Peyer's patch (tissue), 4 donors: ENCODE measurements around the gene ADISSP. TPM values are rescaled to one million over a fixed set of nuclear protein-coding genes. Genes with fewer than 3 reads are reported as not detected.

ENCODE experiments used
- DNase-seq, 3 donors: peaks; one replicate each; pipeline ENCODE4 v3.0.0-alpha.2; 2017 to 2019
- H3K27ac ChIP-seq, 4 donors: fragments of 200-600 bp; sonication (generic); one replicate each; pipeline ENCODE4 v1.5.1; 2016 to 2019
- H3K27me3 ChIP-seq, 2 donors: fragments of 200-600 bp; sonication (generic); one replicate each; pipeline ENCODE4 v1.5.1; 2019
- H3K36me3 ChIP-seq, 3 donors: fragments of 200-600 bp; sonication (generic); one replicate each; pipeline ENCODE4 v1.5.1; 2016 to 2019
- H3K4me1 ChIP-seq, 4 donors: fragments of 200-600 bp; sonication (generic); one replicate each; pipeline ENCODE4 v1.5.1; 2016 to 2019
- H3K4me3 ChIP-seq, 4 donors: fragments of 200-600 bp; sonication (generic); 1 replicate in 3 of 4; 2 replicates in 1 of 4; pipeline ENCODE4 v1.5.1; 2016 to 2019; ENCODE audit warnings: mild to moderate bottlenecking in 1 of 4
- H3K9me3 ChIP-seq, 4 donors: fragments of 200-600 bp; sonication (generic); one replicate each; pipeline ENCODE4 v1.5.1; 2016 to 2019; ENCODE audit warnings: mild to moderate bottlenecking in 1 of 4
- POLR2A ChIP-seq, 2 donors: fragments of 450-650 bp; IDR thresholded peaks; one replicate each; pipeline ENCODE4 v1.5.1; 2017; ENCODE audit warnings: antibody characterized with exemption in 2 of 2, mild to moderate bottlenecking in 2 of 2, moderate library complexity in 2 of 2
- total RNA-seq, 4 donors: library from RNA; depleted of rRNA; stranded (reverse); fragments of >200 nt; gene quantifications; one replicate each; pipeline ENCODE4 v1.1.0, GENCODE V29; 2016
- TF ChIP-seq, protein P1 (sequence below), 6 experiments: fragments of 450-650 bp in 4 of 6; fragments of 200-600 bp in 2 of 6; sonication (generic) in 1 of 6; IDR thresholded peaks; one replicate each; pipeline ENCODE4 v1.5.1; 2017 to 2019; ENCODE audit warnings: antibody characterized with exemption in 6 of 6, mild to moderate bottlenecking in 3 of 6, moderate library complexity in 1 of 6

The ADISSP gene
- total RNA-seq, 4 donors from 2014 or later: 7.4 to 13.2 (median 10.2) TPM

GRCh38 chr20:3804254-3804751 lies 36.8 kb upstream of the ADISSP start:
- DNase-seq: no peak
- Histone ChIP-seq H3K4me3 (no peak overlapping the region), H3K27ac (peak overlapping the region in 3 of 4 donors; percentile 31 to 95 (median 94)), H3K4me1 (peaks cover 14 to 54% (median 19%) of the 10 kb centered on the region in 4 donors), H3K27me3 (no peaks in the 10 kb centered on the region), H3K9me3 (no peaks in the 10 kb centered on the region), H3K36me3 (peaks cover 0 to 52% (median 0%) of the 10 kb centered on the region in 3 donors)
- TF ChIP-seq, protein P1, sequence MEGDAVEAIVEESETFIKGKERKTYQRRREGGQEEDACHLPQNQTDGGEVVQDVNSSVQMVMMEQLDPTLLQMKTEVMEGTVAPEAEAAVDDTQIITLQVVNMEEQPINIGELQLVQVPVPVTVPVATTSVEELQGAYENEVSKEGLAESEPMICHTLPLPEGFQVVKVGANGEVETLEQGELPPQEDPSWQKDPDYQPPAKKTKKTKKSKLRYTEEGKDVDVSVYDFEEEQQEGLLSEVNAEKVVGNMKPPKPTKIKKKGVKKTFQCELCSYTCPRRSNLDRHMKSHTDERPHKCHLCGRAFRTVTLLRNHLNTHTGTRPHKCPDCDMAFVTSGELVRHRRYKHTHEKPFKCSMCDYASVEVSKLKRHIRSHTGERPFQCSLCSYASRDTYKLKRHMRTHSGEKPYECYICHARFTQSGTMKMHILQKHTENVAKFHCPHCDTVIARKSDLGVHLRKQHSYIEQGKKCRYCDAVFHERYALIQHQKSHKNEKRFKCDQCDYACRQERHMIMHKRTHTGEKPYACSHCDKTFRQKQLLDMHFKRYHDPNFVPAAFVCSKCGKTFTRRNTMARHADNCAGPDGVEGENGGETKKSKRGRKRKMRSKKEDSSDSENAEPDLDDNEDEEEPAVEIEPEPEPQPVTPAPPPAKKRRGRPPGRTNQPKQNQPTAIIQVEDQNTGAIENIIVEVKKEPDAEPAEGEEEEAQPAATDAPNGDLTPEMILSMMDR (IDR thresholded peaks at IDR 0.05): no peak
- no peak for TF ChIP-seq POLR2A (IDR thresholded peaks at IDR 0.05)

DNA sequence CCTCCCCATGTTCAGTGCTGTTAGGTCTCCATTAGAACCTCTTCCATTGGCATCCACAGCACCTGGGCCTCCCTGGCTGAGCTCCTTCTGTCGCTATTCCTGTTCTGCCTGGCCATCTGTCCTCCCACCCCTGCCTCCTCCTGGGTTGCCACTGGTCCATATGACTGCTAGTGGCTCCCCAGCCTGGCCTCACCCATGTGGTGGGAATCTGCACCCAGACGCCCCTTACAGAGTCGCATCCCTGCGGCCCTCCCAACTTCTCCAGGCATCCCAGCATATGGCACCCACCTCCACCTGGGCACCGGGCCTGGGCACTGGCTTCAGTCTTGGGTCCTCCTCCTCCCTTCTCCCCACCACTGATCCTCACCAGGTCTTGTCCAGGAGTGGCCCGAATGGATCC lies 36.3 kb upstream of the ADISSP start:
- no peaks in the 10 kb centered on the region for H3K9me3 ChIP-seq
- peaks cover 16 to 58% (median 22%) of the 10 kb centered on the region in 4 donors for H3K4me1 ChIP-seq
- H3K27me3 ChIP-seq: no peaks in the 10 kb centered on the region
- DNase-seq: peak in 1 of 3 donors; percentile 32
- peaks cover 0 to 52% (median 0%) of the 10 kb centered on the region in 3 donors for H3K36me3 ChIP-seq
- H3K4me3 ChIP-seq: no peak overlapping the region
- H3K27ac ChIP-seq: peak overlapping the region in 1 of 4 donors; percentile 94
- TF ChIP-seq, protein P1 (IDR thresholded peaks at IDR 0.05): no peak
- TF ChIP-seq POLR2A (IDR thresholded peaks at IDR 0.05): no peak

DNA sequence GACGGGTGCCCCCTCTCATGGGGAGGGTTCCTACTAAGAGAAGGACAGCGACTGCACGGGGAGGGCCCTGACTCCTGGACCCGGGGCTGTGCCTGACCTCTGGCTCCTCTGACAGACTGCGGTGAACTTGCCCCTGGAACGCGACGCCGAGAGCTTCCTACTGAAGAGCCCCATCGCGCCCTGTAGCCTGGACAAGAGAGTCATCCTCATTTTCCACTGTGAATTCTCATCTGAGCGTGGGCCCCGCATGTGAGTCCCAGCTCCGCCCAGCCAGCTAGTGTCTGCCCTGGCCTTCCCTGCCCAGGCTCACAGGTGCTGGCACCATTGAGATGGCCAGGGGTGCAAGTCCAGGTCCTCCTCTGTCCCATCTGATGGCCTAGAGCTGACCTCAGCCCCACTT lies 35.7 kb upstream of the ADISSP start:
- H3K4me3 ChIP-seq: no peak overlapping the region
- H3K9me3 ChIP-seq: no peaks in the 10 kb centered on the region
- H3K36me3 ChIP-seq: peaks cover 0 to 52% (median 0%) of the 10 kb centered on the region in 3 donors
- TF ChIP-seq, protein P1 (IDR thresholded peaks at IDR 0.05): no peak
- TF ChIP-seq POLR2A (IDR thresholded peaks at IDR 0.05): no peak
- peaks cover 19 to 58% (median 25%) of the 10 kb centered on the region in 4 donors for H3K4me1 ChIP-seq
- peak in 1 of 3 donors; percentile 39 for DNase-seq
- H3K27me3 ChIP-seq: no peaks in the 10 kb centered on the region
- no peak overlapping the region for H3K27ac ChIP-seq

DNA sequence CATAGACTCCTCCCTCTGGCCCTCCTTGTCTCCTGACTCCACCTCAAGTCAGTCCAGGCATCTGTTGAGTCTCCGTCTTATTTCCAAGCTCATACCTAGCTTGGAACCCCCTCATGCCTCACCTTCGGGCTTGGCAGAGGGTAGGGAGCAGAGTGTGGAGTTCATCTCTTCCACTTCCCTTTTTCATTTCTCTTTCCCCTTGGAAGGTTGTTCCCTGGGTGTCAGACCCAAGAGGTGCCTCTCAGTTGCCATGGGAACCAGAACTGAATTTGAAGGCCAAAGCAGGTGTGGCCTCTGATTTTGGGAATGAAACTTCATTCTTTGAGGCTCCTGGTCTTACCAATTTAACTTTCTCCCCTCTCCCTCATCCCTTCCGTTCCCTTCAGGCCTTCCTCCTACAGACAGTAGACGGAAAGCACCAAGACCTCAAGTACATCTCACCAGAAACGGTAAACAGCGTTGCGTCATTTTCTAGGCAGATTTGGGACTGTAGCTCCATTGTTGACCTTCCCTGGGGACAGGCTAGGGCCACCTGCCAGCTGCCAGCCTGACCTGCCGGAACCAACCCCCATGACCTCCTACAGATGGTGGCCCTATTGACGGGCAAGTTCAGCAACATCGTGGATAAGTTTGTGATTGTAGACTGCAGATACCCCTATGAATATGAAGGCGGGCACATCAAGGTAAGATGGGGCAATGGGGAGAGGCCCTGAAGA lies 35.1 kb upstream of the ADISSP start:
- H3K4me3 ChIP-seq: no peak overlapping the region
- H3K4me1 ChIP-seq: peaks cover 19 to 56% (median 27%) of the 10 kb centered on the region in 4 donors
- H3K9me3 ChIP-seq: no peaks in the 10 kb centered on the region
- no peaks in the 10 kb centered on the region for H3K27me3 ChIP-seq
- DNase-seq: no peak
- no peak overlapping the region for H3K27ac ChIP-seq
- TF ChIP-seq, protein P1 (IDR thresholded peaks at IDR 0.05): no peak
- TF ChIP-seq POLR2A (IDR thresholded peaks at IDR 0.05): no peak
- H3K36me3 ChIP-seq: peaks cover 0 to 52% (median 0%) of the 10 kb centered on the region in 3 donors

DNA sequence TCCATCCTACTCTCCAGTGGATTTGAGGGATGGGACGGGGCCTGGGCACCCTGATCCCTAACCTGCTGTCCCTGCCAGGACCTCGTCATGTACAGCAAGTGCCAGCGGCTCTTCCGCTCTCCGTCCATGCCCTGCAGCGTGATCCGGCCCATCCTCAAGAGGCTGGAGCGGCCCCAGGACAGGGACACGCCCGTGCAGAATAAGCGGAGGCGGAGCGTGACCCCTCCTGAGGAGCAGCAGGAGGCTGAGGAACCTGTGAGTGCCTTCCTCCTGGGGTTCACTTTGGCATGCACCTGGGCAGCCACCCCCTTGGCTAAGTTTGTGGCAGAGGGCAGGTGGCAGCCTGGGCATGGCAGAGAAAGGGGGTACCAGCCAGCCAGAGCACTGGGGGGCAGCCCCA lies 34.3 kb upstream of the ADISSP start:
- peaks cover 21 to 56% (median 31%) of the 10 kb centered on the region in 4 donors for H3K4me1 ChIP-seq
- H3K9me3 ChIP-seq: no peaks in the 10 kb centered on the region
- no peaks in the 10 kb centered on the region for H3K27me3 ChIP-seq
- DNase-seq: peak in 1 of 3 donors; percentile 35
- peak overlapping the region in 1 of 4 donors; percentile 25 for H3K27ac ChIP-seq
- peaks cover 0 to 52% (median 0%) of the 10 kb centered on the region in 3 donors for H3K36me3 ChIP-seq
- TF ChIP-seq POLR2A (IDR thresholded peaks at IDR 0.05): no peak
- TF ChIP-seq, protein P1 (IDR thresholded peaks at IDR 0.05): no peak
- H3K4me3 ChIP-seq: no peak overlapping the region
